GM19452 (cell line): ENCODE results near the gene CNKSR3.

Source experiments
- ATAC-seq: cut with Tn5 transposase; IDR thresholded peaks from one replicate; pipeline ENCODE4 v1.9.1; 2021; ENCODE audit not compliant: unreplicated experiment

Gene CNKSR3

DNA sequence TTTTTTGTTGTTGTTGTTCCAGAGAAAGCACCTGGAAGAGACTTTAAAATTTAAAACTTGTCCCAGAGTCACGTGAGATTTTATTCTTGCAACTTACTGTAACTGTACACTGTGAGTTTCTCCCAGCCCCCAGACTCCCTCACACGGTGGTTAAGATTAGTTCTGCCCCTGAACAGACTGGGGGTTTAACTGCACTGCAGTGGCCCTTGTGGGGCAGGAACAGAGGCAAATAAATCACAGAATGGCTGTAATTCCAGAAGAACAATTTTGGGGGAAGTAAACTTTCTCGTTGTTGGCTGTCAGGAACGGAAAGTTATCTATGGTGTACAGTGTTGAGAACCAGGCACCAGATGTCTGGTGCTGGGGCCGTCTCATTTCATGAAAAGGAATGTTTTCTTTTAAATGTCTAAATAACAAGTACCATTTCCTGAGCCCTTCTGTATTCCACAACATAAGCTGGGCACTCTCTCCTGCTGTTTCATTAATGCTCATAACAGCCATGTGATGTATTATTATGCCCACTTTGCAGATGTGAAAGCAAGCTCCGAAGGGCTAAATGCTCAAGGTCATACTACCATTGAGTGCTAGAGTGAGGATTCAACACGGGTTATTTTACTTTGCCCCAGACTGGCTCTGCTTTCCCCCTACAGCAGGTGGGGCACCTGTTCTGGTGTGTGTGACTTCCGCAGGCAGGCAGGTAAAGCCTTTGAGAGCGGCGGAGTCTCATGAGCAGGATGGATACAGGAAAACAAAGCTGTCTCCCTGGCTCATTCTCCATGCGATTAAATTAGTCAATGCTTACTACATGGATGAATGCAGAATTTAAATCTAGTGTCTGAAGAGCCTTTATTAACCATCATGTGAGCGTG is 30.5 kb downstream of the CNKSR3 start:
- no peak for ATAC-seq

DNA sequence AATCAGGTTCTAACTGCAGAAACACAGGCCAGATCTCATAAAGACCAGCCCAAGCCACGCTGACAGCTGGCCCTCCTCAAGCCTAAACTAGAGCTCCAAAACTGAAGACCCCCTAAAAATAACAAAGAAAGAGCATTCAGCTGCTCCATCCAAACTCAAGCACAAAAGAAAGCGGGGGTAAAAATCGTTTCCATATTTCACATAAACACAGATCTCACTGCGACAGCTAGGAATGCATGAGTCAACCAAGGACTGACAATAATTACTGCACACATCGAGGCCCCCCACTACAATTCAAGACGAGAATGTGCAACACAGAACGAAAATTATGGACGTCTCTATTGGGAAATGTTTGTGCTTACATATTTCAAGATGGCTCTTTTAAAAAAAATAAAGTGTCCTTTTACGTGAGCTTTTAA is 31.1 kb downstream of the CNKSR3 start:
- no peak for ATAC-seq

DNA sequence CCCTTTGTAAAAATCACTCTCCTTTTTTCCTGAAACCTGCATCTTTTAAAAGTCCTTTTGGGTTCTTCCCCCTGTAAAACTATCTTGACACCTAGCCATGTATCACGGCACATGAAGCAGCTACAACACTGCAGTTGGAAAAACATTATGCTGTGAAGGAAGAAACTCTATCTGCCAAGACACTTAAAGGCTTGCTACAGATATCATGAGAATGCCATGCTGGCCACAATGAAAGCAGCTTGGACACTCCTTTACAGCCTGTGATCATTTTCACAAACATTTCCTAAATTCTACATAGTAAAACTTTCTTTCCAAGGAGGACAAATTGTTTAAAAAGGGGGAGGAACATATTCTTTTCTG is 31.8 kb downstream of the CNKSR3 start:
- ATAC-seq = no peak

DNA sequence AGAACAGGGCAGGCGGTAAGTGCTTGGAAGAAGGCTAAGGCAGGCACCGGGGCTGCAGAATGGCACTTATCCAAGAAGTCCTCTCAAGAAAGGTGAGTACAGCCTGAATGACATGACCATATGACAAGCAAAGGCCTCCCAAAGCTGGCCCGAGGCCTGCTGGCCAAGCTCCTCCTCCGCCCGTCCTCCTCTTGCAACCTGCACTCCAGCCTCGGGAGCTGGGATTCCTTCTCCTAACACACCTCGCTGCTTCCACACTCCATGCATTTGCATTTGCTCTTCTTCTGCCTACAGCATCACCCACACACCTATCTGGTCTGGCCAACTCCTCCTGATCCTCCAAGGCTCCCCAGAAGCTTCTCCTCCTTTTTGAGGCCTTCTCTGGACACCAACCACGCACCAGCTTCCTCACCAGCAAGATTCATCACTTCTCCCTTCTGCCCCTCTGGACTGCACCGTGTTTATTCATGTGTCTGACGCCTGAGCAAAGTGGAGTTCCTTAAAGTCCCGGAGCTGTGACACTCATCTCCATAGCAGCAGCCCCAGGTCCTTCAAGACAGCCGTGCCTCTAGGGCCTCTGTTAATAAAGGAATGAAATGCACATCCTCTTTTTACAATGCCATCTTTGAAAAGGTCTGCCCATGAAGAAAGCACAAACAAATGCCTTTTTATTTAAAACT is 32.3 kb downstream of the CNKSR3 start:
- ATAC-seq = no peak

DNA sequence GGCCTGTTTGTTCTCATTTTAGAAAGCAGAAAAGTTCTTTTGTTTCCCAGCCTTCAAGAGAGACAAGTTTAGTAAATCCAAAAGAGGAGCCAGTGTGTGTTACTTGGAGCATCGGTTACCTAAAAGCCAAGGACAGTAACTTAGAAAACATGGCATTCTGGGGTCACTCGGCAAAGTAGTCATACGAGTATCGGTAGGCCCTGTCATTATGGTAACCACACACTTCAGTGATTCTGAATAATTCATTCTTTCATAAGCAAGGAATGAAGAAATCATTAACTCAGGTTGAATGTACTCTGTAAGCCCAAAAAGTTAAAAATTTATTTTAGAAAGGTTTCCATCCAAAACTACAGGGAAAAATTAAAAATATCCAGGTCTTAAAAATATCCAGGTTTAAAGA is 34.0 kb downstream of the CNKSR3 start:
- no peak for ATAC-seq

DNA sequence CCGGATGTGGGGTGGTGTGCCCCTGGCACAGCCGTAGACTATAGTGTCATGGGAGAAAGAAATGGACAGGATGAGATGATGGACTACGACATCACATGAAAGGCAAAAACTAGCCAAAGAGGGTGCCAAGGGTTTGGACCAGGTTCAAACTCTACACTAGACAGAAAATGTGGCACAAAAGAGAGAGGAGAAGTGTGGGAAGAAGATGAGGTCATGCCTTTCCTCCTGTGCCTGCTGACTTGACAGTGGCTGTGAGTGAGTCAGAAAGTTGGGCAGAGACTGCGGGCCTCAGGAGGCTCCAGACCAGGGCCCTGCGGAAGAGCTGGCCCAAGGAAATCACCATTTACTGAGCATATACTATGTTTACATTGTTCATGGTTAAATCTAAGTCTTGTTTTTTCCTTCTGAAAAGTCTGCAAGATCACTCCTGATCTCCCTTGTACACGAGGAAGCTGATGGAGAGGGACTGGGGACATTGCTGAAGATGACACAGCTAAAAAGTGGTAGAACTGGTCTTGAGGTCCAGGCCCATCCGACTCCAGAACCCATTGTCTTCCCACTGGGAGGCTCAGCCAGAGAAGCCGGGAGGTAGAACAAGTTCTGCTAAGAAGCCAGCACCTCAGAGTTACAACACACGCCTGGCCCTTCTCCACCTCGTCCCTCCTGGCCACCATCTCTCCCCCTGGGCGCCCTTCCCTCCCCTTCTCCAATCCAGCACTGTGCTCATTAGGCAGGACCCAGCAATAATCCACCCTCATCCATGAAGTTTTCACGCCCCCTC is 35.6 kb downstream of the CNKSR3 start:
- no peak for ATAC-seq

DNA sequence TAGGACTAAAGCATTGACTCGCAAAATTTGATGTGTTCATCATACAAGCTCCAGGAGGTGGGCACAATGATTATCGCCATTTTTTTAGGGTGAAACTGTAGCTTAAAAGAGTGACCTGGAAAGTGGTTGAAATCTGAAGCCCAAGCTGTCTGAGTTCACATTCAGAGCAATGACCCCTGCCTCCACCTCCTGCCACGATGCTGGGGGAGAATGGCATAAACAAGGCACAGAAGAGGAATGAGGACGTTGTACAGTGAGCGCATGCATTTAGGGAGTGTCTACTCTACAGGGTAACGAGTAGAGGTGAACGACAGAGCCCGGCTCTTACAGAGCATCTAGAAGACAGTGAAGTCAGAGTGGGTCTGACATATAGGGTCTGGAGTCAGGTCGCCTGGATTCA is 37.2 kb downstream of the CNKSR3 start:
- no peak for ATAC-seq

DNA sequence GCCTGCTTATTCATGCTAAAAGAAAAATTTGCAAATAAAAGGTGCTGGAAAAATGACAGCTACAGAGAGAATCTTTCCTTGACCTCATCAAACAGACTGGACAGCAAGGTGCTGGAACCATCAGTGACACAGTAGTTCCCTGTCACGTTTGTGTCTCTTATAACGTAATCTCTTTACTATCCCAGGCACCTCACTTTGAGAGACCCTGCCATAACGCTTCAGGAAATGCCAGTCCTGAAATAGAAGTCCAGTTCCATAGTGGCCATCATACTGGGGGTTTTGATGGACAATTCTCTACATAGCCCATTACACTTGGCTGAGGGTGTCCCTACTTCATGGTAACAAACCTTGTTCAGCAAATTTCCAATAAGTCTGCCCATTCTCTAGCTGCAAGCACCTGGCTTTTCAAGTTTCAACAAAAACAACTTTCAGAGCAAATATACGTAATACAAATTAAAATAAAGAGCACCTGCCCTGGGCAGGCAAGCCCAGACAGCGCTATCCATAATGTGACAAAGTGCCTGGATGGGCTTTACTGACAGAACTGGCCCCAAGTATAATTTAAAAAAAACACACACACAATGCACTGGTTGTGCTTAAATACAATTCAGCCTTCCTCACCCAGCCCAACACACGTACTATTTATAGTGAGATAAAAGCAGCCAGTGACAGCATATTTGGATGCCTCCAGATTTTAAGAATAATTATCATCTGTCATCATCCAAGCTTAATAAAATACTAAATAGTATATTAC is 38.7 kb downstream of the CNKSR3 start:
- ATAC-seq = no peak

DNA sequence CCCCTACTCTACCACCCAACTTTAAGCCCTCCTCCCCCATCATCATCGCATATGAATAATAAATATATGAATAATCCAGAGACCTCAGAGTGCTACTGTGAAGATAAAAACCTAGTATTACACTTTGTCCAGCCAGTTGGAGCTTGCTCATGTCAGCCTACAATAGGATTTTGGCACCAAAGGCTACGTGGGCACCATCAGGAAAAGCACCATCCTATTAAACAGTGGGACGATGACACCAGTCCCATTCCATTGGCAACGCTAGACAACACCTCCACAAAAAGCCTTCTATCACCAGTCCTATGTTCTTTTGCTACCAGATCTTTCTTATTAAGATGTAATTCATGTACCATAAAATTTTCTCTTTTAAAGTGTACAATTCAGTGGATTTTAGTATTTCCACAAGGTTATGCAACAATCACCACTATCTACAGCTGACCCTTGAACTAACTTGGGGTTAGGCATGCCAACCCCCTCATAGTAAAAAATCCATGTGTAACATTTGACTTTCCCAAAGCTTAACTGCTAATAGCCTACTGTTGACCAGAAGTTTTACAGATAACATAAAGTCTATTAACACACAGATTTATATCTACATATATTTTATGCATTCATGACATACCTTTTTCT is 41.1 kb downstream of the CNKSR3 start:
- ATAC-seq = no peak

DNA sequence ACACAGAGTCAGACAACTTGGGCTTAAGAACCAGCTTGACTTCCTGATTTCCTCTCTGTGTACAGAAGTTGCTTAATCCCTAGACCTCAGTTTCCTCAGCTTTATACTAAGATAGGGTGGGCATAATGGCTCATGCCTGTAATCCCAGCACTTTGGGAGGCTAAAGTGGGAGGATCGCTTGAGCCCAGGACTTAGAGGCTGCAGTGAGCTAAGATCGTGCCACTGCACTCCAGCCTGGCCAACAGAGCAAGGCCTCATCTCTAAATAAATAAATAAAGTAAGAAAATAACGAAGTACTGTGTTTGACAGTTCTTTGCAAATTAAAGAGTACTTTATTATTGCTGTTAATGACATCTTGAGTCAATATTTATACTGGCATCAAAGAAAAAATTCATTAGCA is 41.7 kb downstream of the CNKSR3 start:
- no peak for ATAC-seq

DNA sequence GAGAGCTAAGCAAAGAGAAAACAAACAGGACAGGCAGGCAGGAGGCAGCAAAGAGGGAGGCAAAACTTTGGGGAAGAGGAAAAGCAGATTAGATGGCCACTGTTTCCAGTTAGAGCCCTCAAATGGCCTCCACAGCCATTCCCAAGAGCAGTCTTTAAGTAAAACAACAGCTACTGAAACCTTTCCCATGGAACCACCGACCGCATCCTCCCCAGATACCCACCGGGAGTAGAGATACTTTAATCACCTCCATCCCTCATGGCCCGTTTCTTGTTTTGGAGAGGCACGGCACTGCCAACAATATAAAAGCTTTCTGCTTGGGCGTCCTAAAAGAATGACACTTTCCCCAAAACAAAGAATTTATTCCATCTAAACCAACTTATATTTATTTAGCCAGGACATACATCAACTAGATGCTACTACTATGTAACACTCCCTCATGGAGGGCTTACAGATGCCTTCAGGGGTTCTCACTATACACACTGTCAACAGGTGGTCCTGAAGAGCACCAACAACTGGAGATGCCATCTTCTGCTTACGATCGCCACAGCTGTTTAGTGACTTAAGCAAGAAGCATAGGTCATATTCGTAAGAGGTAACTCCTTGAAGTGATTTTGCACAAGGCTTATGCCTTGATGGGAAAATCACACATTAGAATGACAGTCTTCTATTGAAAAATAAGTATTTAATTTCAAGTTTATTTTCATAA is 43.4 kb downstream of the CNKSR3 start:
- no peak for ATAC-seq

DNA sequence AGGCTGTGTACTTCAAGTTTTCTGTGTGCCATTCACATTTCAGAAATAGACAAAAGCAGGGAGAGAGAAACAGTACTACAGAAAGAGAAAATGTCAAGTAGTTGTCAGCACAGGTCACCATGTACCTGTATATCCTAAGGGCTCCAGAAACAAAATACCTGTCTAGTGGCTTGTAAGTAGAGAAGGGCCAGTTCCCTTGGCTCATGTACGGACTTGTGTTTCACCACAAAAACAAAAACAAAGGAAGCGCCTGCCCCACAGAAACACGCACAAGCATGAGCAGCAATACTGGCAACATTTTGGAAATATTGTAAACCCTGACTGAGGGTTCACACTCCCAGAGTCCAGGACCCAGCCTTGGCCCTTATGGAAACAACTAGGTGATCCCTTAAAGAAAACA is 44.3 kb downstream of the CNKSR3 start:
- ATAC-seq = no peak

DNA sequence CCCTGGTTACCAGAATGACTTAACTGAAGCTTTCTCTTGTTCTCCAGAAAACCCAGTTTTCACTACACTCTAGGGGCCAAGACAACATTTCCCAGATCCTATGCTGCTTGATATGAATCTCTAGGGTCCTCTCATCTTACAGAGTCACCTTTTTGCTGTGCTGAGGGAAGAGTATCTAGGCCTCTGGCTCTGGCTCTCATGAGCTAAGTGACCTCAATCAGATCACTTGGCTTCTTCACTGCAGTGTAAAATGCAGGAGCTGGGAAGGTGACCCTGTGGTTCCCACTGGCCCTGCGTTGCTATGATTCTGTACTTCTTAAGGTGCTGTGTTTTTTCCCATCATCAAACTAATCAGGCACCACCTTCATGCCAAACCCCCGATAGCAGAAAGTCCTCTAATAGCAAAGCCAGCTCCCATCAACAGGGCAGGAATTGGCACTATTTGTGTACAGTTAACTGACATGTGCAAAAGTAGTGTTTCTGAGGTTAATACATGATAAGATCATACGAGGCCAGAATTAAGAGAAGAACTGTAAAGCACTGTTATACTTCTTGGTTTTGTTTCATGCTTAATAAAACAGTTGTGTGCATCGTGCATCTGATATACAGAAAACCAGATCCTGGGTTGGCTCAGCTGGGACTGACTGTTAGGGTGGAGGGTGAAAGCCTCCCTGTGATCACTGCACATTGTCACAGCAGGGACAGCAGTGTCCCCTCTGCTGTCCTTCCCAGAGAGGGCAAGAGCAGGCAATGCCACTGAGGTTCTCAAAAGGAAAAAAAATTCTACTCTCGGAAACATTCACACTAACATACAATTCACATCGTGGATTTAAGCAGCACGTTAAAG is 46.7 kb downstream of the CNKSR3 start:
- ATAC-seq = no peak

DNA sequence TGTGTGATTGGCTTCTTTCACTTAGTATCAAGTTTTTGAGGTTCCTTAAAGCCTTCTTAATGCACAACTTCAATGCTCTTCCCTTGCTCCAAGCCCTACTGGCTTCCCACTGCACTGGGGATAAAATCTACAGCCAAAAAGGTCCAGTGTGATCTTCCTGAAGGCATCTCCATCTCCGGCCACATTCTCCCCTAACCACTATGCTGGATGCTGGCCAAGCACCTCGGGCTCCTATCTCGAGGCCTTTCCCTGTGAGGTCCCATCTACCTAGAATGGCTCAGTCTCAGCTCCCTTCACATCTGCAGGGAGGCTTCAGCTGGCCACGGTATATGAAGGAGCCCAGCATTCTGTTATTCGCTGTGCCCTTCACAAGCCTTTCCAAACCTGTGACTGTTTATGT is 48.1 kb downstream of the CNKSR3 start:
- no peak for ATAC-seq

DNA sequence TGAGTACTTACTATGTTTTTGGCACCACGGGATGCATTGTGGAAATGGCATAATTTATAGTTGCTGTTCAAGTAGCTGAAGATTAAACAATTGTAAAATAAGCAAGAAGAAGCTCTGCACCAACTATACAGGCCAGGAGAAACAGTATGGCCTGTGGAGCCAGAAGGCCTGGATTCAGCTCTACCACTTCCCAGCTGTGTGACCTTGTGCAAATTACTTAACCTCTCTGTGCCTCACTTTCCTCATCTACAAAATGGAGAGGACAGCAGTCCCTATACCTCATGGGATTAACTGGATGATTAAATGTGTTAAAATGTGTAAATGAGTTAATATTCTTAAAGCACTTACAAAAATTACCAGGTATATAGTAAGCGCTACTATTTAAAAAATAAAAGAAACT is 49.1 kb downstream of the CNKSR3 start:
- no peak for ATAC-seq

DNA sequence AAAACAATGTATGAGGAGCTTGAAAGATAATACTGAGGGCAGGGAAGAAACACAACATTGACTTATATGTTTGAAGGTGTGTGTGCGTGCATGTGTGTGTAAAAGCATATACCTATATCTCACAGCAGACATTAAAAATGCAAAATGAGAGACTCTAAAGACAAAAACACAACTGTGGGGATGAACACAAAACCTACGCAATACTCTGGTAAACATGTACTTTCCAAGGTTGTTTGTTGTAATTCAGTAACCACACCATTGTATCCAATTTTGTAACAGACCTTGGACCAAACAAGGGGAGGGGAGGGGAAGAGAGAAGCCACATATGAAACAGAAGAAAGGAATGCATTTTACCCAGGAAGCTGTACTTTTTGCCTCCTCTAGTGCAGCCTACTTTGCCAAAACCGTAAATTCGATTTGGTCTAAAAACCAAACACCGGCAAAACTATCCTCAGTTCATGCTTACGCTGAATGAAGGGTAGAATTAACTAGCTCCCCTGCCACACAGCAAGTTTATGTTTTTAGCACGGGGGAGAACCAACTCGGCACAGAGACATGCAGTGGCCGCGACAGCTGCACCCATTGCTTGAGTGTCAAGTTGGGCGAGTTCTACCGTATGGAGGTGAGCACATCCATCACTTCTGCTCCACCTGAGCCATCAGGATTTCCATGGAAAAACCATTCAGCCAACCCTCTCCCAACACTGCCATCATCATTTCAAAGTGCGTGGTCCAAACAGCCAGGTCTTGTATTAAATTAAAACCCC is 50.0 kb downstream of the CNKSR3 start:
- ATAC-seq = no peak

DNA sequence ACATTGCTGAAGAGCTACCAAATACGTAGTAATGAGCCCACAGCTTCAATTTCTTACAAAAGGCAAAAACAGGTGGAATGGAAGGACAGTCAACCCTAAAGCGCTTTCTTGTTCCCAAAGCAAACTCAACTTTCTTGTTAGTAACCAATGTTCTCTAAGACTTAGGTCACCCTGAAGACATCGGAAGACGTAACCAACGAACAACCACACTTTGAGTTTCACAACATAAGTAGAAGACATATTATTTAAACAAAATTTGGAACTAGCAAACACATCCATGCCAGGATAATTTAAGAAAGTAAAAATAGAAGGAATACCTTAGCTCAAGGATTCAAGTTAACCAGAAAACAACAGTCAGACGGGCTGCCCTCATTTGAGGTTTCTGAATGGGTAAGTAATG is 51.0 kb downstream of the CNKSR3 start:
- ATAC-seq = no peak
